CD8-positive, alpha-beta memory T cell (primary cell): ENCODE measurements around the gene TCF12. TPM values are rescaled to one million over a fixed set of nuclear protein-coding genes. Genes with fewer than 3 reads are reported as not detected.
"Not testable (repeated sequence)": the region's sequence is repeated elsewhere in the genome, so short reads cannot be mapped to it uniquely, and the experiment has no call there.

Experiments used
- CTCF ChIA-PET: fragments of 350-600 bp; sonication (Branson Sonifier 250); formaldehyde crosslinking; loops from one replicate; lab custom pipeline; 2021; ENCODE audit warnings: antibody characterized with exemption; lab: Charles Lee
- POLR2A ChIA-PET: fragments of 350-600 bp; sonication (Branson Sonifier 250); formaldehyde crosslinking; loops from one replicate; lab custom pipeline; 2021; ENCODE audit warnings: antibody characterized with exemption; lab: Charles Lee
- DNase-seq, 5 donors: peaks; one replicate each; pipeline versions ENCODE4 v3.0.0 to v3.0.0-alpha.2; 2020 to 2022; ENCODE audit warnings: mixed read lengths in 1 of 5
- H3K27ac ChIP-seq: one replicate; pipeline ENCODE4 v1.7.0; 2013; ENCODE audit warnings: low read depth, mild to moderate bottlenecking, low read length, moderate library complexity
- H3K27me3 ChIP-seq: 2 replicates; pipeline ENCODE4 v1.7.0; 2013; ENCODE audit warnings: low read length, mild to moderate bottlenecking; ENCODE audit not compliant: insufficient read depth, poor library complexity, severe bottlenecking
- H3K36me3 ChIP-seq: 2 replicates; pipeline ENCODE4 v1.7.0; 2013; ENCODE audit warnings: mild to moderate bottlenecking, low read length, moderate library complexity; ENCODE audit not compliant: insufficient read depth
- H3K4me1 ChIP-seq: 2 replicates; pipeline ENCODE4 v1.7.0; 2013; ENCODE audit warnings: mild to moderate bottlenecking, low read length, moderate library complexity; ENCODE audit not compliant: insufficient read depth
- H3K4me3 ChIP-seq: 2 replicates; pipeline ENCODE4 v1.7.0; 2013; ENCODE audit warnings: mild to moderate bottlenecking, low read length
- H3K9me3 ChIP-seq: 2 replicates; pipeline ENCODE4 v1.7.0; 2013; ENCODE audit warnings: mild to moderate bottlenecking, low read length
- H3K27ac Mint-ChIP-seq, 8 donors: one replicate each; pipeline ENCODE4 v1.8.0; 2020 to 2021; ENCODE audit warnings: mixed read lengths in 8 of 8, mild to moderate bottlenecking in 6 of 8, inconsistent platforms in 3 of 8, moderate library complexity in 3 of 8
- H3K27me3 Mint-ChIP-seq, 2 donors: one replicate each; pipeline ENCODE4 v1.8.0; 2020 to 2021; ENCODE audit warnings: mixed read lengths in 2 of 2, mild to moderate bottlenecking in 1 of 2, moderate library complexity in 1 of 2
- H3K36me3 Mint-ChIP-seq, 3 donors: one replicate each; pipeline ENCODE4 v1.8.0; 2020 to 2021; ENCODE audit warnings: mixed read lengths in 3 of 3, inconsistent platforms in 1 of 3, mild to moderate bottlenecking in 1 of 3
- H3K4me1 Mint-ChIP-seq, 3 donors: one replicate each; pipeline ENCODE4 v1.8.0; 2020 to 2021; ENCODE audit warnings: mixed read lengths in 3 of 3, inconsistent platforms in 1 of 3, mild to moderate bottlenecking in 1 of 3
- H3K4me3 Mint-ChIP-seq, 7 donors: one replicate each; pipeline ENCODE4 v1.8.0; 2020 to 2021; ENCODE audit warnings: mixed read lengths in 7 of 7, mild to moderate bottlenecking in 6 of 7, moderate library complexity in 4 of 7, inconsistent platforms in 2 of 7
- H3K9me3 Mint-ChIP-seq, 5 donors: one replicate each; pipeline ENCODE4 v1.8.0; 2020 to 2022; ENCODE audit warnings: mixed read lengths in 5 of 5, mild to moderate bottlenecking in 3 of 5, moderate library complexity in 2 of 5, inconsistent platforms in 1 of 5
- polyA plus RNA-seq: library from polyadenylated mRNA; unstranded; fragments of 300-500 nt; fragmentation: Illumina TruSeq; gene quantifications from one replicate; pipeline ENCODE4 v1.2.3, GENCODE V29; 2021
- total RNA-seq, 2 experiments: library from RNA; stranded (reverse); gene quantifications; one replicate each; pipeline ENCODE4 v1.2.3, GENCODE V29; 2021

TCF12 gene
- total and polyA plus RNA-seq, 3 experiments from 2014 or later, result 54.3 to 79.2 (median 69.9) TPM

DNA sequence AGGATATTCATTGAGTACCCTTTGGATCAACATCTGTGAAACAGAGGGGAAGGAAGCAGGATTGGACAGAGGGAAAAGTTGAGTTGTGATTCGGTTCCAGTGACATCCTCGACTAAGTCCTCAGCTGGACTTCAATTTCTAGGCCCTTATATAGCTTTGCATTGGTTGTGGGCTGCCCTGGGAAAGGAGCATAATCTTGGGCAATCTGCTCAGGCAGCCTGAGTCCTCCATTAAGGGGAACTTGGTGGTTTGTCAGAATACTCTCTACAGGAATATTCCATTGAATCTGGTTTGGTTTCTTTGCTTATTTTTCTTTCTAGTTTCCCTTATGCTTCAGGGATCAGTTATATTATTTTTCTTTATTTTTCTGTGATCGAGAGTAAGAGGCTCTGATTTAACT lies 94.1 kb downstream of the TCF12 start:
- ChIA-PET POLR2A (no interaction called here), CTCF (no interaction called here)
- Mint-ChIP-seq H3K4me3 (no peak overlapping the region), H3K36me3 (peaks cover 1 to 7% (median 7%) of the 10 kb centered on the region in 3 donors), H3K27me3 (no peaks in the 10 kb centered on the region), H3K4me1 (peaks cover 33 to 70% (median 43%) of the 10 kb centered on the region in 3 donors), H3K27ac (no peak overlapping the region), H3K9me3 (no peaks in the 10 kb centered on the region)
- no peaks in the 10 kb centered on the region for H3K27me3 ChIP-seq
- no peaks in the 10 kb centered on the region for H3K9me3 ChIP-seq
- no peaks in the 10 kb centered on the region for H3K36me3 ChIP-seq
- no peak overlapping the region for H3K27ac ChIP-seq
- H3K4me3 ChIP-seq, result no peak overlapping the region
- no peaks in the 10 kb centered on the region for H3K4me1 ChIP-seq
- DNase-seq, result no peak

DNA sequence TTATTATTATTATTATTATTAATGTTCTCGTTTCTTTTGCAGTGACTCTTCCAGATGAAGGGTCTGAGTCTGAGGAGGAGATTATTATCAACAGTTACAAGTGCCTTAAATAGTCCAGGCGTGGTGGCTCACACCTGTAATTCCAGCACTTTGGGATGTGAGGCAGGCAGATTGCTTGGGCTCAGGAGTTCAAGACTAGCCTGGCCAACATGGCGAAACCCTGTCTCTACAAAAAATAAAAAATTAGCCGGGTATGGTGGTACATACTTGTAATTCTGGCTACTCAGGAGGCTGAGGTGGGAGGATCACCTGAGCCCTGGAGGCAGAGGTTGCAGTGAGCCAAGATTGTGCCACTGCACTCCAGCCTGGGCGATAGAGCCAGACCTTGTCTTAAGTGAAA lies 96.5 kb downstream of the TCF12 start:
- H3K27ac Mint-ChIP-seq, H3K4me1 ChIP-seq, H3K36me3 ChIP-seq, DNase-seq, H3K4me3 ChIP-seq, H3K36me3 Mint-ChIP-seq, H3K9me3 Mint-ChIP-seq, H3K4me3 Mint-ChIP-seq, POLR2A ChIA-PET, H3K27me3 ChIP-seq, CTCF ChIA-PET, H3K27me3 Mint-ChIP-seq, H3K9me3 ChIP-seq, H3K27ac ChIP-seq: not testable (repeated sequence)
- peaks cover 34 to 70% (median 50%) of the 10 kb centered on the region in 3 donors for H3K4me1 Mint-ChIP-seq

DNA sequence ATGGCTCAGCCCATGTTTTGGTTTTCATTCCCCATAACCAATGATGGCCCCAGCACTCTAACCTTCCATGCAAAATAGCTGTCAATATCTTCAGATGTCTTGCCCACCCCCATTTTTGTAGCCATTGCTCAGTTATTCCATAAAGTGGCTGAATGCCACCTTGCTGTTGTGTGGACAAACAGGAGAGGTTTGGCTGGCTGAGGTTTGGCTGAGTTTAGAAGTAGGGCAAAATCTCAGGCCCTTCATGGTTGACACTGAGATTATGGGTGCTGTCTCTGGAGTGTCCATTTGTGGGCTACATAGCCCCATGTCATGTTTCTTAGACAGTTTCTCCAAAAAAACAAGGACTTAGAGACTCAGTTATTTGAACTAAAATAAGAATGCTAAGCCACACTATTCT lies 96.9 kb downstream of the TCF12 start:
- Mint-ChIP-seq H3K27ac (peak overlapping the region in 1 of 8 donors; percentile 22), H3K9me3 (no peaks in the 10 kb centered on the region), H3K27me3 (no peaks in the 10 kb centered on the region), H3K4me3 (no peak overlapping the region), H3K4me1 (peaks cover 35 to 74% (median 50%) of the 10 kb centered on the region in 3 donors), H3K36me3 (peaks cover 3 to 7% (median 7%) of the 10 kb centered on the region in 3 donors)
- Histone ChIP-seq H3K27me3 (no peaks in the 10 kb centered on the region), H3K9me3 (no peaks in the 10 kb centered on the region), H3K4me1 (no peaks in the 10 kb centered on the region), H3K36me3 (no peaks in the 10 kb centered on the region), H3K4me3 (no peak overlapping the region), H3K27ac (no peak overlapping the region)
- ChIA-PET CTCF (no interaction called here), POLR2A (no interaction called here)
- DNase-seq, result no peak

DNA sequence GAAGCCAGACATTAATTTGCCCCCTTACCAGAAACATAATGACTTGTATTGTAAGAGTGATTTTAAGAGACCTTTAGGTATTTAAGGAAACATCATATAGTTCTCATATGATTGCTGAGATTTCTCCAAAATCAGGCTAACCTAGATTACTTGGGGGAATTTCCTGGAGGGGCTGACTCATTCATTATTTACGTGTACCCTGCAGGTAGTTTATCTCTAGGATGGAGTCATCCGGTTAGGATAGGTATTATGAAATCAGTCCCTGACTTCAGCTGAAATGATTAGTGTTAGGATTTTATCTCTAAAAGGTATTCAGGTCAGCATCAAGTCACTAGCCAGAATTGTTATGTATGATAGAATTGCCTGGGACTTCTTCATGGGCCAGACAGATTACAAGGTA lies 97.5 kb downstream of the TCF12 start:
- no peak overlapping the region for H3K4me3 ChIP-seq
- Mint-ChIP-seq H3K4me3 (no peak overlapping the region), H3K36me3 (peaks cover 3 to 7% (median 7%) of the 10 kb centered on the region in 3 donors), H3K27ac (peak overlapping the region in 2 of 8 donors; percentile 22 to 35), H3K4me1 (peaks cover 35 to 77% (median 54%) of the 10 kb centered on the region in 3 donors), H3K9me3 (no peaks in the 10 kb centered on the region), H3K27me3 (no peaks in the 10 kb centered on the region)
- POLR2A ChIA-PET, result no interaction called here
- H3K27me3 ChIP-seq, result no peaks in the 10 kb centered on the region
- no peaks in the 10 kb centered on the region for H3K4me1 ChIP-seq
- H3K27ac ChIP-seq, result no peak overlapping the region
- no peaks in the 10 kb centered on the region for H3K36me3 ChIP-seq
- no peak for DNase-seq
- CTCF ChIA-PET, result no interaction called here
- no peaks in the 10 kb centered on the region for H3K9me3 ChIP-seq

DNA sequence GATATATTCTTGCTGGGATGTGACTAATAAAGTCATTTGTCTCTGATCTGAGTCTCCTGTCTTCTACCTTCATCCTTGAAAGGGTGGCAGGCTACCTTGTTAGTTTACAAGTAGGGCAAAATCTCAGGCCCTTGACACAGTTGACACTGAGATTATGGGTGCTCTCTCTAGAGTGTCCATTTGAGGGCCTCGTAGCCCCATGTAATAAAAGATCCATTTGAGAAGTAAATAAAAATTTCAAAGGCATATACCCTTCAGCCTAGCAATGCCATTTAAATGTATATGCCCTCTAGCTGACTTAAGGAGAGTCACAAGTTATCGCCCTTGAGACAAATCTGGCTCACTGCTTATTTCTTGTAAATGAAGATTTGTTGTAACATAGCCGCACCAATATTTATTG lies 98.6 kb downstream of the TCF12 start:
- no peaks in the 10 kb centered on the region for H3K9me3 Mint-ChIP-seq
- H3K27ac Mint-ChIP-seq, result peak overlapping the region in 1 of 8 donors; percentile 38
- DNase-seq, result no peak
- peaks cover 34 to 66% (median 63%) of the 10 kb centered on the region in 3 donors for H3K4me1 Mint-ChIP-seq
- no peak overlapping the region for H3K4me3 ChIP-seq
- H3K4me1 ChIP-seq, result no peaks in the 10 kb centered on the region
- no peaks in the 10 kb centered on the region for H3K27me3 ChIP-seq
- no peaks in the 10 kb centered on the region for H3K27me3 Mint-ChIP-seq
- ChIA-PET CTCF (no interaction called here), POLR2A (no interaction called here)
- no peak overlapping the region for H3K4me3 Mint-ChIP-seq
- no peak overlapping the region for H3K27ac ChIP-seq
- no peaks in the 10 kb centered on the region for H3K9me3 ChIP-seq
- peaks cover 3 to 12% (median 7%) of the 10 kb centered on the region in 3 donors for H3K36me3 Mint-ChIP-seq
- H3K36me3 ChIP-seq, result no peaks in the 10 kb centered on the region

DNA sequence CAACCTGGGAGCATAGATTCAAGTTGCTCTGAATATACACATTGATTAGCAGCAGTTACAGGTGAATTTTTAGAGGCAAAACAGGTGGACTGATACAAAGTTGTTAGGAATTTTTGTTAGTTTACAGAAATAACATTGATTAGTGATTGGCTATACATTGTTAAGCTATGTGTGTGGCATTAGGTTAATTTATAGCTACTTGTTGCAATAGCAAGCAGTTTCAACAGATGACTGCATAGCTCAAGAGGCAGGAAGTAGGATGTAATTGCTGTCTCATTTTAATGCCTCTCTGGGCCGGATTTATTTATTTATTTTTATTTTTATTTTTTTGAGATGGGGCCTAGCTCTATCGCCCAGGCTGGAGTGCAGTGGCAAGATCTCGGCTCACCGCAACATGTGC lies 99.7 kb downstream of the TCF12 start:
- H3K4me1 Mint-ChIP-seq, result peaks cover 38 to 70% (median 69%) of the 10 kb centered on the region in 3 donors
- Histone ChIP-seq H3K36me3 (no peaks in the 10 kb centered on the region), H3K9me3 (no peaks in the 10 kb centered on the region), H3K27me3 (no peaks in the 10 kb centered on the region), H3K4me1 (peaks cover 7% of the 10 kb centered on the region), H3K4me3 (no peak overlapping the region), H3K27ac (no peak overlapping the region)
- DNase-seq, result no peak
- H3K27ac Mint-ChIP-seq, result no peak overlapping the region
- H3K9me3 Mint-ChIP-seq, result peaks cover 0 to 2% (median 0%) of the 10 kb centered on the region in 5 donors
- POLR2A ChIA-PET, result no interaction called here
- no peaks in the 10 kb centered on the region for H3K27me3 Mint-ChIP-seq
- CTCF ChIA-PET, result no interaction called here
- no peak overlapping the region for H3K4me3 Mint-ChIP-seq
- peaks cover 3 to 14% (median 7%) of the 10 kb centered on the region in 3 donors for H3K36me3 Mint-ChIP-seq

DNA sequence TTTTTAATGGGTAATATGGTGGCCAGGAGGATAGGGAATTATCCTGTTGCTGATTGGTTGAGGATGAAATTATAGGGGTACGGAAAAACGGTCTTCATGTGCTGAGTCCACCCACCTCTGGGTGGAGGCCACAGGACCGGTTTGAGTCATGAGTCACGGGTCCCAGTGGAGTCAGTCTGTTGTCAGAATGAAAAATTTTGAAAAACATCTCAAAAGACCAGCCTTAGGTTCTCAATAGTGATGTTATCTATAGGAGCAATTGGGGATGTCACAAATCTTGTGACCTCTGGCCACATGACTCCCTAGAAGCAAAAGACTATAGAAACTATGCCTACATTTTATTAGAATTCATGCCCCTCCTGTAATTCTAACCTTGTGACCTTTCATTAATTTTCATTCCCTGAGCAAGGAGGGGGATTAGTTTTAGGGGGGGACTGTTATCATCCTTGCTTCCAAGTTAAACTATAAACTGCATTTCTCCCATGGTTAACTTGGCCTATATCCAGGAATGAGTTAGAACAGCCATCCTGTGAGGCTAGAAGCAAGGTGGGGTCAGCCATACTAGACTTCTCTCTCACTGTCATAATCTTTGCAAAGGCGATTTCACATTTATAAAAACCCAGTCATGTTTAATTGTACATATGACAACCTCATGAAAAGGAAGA lies 101.2 kb downstream of the TCF12 start:
- Histone ChIP-seq H3K27ac (no peak overlapping the region), H3K4me3 (no peak overlapping the region), H3K9me3 (no peaks in the 10 kb centered on the region), H3K27me3 (no peaks in the 10 kb centered on the region), H3K4me1 (peaks cover 9% of the 10 kb centered on the region), H3K36me3 (no peaks in the 10 kb centered on the region)
- Mint-ChIP-seq H3K27me3 (no peaks in the 10 kb centered on the region), H3K9me3 (peaks cover 0 to 2% (median 0%) of the 10 kb centered on the region in 5 donors), H3K4me1 (peaks cover 37 to 78% (median 70%) of the 10 kb centered on the region in 3 donors), H3K27ac (peak overlapping the region in 2 of 8 donors; percentile 6 to 26), H3K4me3 (no peak overlapping the region), H3K36me3 (peaks cover 1 to 7% (median 2%) of the 10 kb centered on the region in 3 donors)
- ChIA-PET CTCF (no interaction called here), POLR2A (no interaction called here)
- no peak for DNase-seq

DNA sequence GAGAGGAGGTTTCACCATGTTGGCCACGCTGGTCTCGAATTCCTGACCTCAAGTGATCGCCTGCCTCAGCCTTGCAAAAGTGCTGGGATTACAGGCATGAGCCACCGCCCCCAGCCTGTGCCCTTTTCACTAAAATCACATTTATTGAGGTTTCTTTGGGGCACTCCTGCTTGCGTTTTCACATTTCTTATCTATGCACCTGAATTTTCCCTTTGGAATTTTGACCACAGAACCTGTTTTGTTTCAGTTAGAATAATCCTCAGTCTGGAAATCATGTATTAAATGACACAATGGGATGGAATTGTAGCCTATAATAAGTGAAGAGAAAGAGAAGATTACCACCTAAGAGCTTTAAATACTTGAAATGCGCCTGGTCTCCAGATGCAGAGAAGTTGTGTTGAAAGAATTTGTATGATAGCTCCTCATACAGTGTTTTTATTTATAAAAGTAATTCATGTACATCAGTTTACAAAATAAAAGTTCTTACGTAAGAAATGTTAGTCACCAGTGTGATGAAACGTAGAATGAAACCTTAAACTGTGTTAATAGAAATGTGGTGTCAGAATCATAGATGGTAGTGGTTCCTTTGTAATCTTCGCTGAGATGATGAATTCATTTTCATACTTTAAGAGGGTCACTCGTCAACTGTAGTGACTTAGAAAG lies 107.0 kb downstream of the TCF12 start:
- Mint-ChIP-seq H3K9me3 (peaks cover 0 to 2% (median 0%) of the 10 kb centered on the region in 5 donors), H3K4me3 (no peak overlapping the region), H3K4me1 (peaks cover 37 to 65% (median 60%) of the 10 kb centered on the region in 3 donors), H3K36me3 (peaks cover 0 to 7% (median 3%) of the 10 kb centered on the region in 3 donors), H3K27ac (peak overlapping the region in 1 of 8 donors; percentile 35), H3K27me3 (no peaks in the 10 kb centered on the region)
- Histone ChIP-seq H3K9me3 (no peaks in the 10 kb centered on the region), H3K27ac (no peak overlapping the region), H3K4me3 (no peak overlapping the region), H3K27me3 (no peaks in the 10 kb centered on the region), H3K36me3 (no peaks in the 10 kb centered on the region), H3K4me1 (peaks cover 9% of the 10 kb centered on the region)
- ChIA-PET CTCF (no interaction called here), POLR2A (no interaction called here)
- DNase-seq, result no peak
